ENCODE measurements around the gene MTA1.
A peak's percentile ranks its signal among the peaks of the same experiment; 100 is the strongest.

Gene MTA1

GRCh38 chr14:105467249-105467941 is 47.8 kb downstream of the MTA1 start:
- no peak for DNase-seq

DNA sequence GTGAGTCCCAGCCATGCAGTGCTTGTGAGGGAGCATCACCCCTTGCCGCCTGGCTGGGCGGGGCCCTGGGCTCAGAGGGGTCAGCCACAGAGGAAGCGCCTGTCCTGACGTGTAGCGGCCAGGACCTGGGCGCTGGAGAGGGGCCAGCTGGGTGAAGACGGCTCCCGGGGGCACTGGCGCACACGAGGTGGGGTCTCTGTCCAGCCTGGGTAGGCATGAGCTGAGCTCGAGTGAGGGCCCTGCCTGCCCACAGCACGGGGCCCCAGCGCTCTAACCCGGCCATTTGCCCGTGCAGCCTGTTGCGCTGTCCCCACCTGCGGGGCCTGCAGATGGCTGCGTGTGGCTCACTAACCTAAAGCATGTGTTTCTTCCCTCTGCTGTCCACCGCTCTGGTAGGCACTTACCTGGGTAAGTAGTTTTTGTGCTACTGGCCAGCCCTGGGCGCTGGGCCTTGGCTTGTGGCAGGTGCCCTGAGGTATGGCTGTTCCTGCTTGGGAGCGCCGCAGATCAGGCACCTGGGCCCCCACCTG is 48.4 kb downstream of the MTA1 start:
- DNase-seq, result no peak

DNA sequence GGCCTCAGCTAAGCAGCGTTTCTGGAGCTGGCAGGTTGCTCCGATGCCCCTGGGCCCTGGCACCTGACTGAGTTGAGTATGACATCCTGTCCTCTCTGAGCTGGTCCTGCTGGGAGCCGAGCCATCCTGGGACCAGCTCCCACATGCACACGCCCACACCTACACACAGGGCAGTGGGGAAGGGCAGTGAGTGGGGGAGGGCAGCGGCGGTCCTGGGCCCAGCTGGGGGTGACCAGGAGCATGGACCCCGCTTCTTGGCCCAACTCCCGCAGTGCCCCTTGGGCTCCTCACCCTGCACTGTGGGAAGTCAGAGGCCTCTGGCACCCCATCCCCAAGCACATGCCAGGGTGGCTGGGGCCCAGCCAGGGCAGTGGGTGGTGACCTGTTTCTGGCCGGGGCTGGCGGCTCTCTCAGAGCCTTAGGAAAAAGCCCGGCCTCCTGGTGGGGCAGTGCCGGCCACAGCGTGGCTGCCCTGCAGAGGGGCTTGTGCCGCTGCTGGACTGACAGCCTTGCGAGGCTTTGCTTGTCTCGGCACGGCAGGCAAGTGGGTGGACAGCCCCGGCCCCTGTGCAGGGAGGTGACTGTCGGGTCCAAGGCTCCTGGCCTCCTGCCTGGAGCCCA is 49.1 kb downstream of the MTA1 start:
- DNase-seq, result no peak

DNA sequence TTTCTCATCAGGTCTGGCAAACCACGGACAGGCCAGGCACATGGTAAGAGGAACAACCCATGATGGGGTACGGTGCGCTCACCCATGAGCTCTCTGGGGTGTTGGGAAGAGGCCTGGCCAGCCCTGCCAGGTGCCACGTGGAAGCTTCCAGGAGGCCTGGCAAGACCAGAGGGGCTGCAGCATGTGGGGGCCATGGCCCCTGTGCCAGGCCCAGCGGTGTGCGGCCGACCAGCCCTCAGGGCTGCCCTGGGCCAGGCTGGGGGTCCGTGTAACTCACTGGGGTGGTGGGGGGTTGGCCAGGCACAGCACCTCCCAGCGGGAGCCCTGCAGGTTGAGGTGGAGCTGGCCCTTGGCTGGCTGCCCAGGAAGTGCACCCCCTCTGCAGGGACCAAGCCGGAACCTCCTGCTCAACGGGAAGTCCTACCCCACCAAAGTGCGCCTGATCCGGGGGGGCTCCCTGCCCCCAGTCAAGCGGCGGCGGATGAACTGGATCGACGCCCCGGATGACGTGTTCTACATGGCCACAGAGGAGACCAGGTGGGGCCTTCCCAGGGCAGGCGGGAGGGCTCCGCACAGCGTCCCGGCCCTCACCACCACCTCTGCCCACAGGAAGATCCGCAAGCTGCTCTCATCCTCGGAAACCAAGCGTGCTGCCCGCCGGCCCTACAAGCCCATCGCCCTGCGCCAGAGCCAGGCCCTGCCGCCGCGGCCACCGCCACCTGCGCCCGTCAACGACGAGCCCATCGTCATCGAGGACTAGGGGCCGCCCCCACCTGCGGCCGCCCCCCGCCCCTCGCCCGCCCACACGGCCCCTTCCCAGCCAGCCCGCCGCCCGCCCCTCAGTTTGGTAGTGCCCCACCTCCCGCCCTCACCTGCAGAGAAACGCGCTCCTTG is 50.1 kb downstream of the MTA1 start:
- no peak for DNase-seq

DNA sequence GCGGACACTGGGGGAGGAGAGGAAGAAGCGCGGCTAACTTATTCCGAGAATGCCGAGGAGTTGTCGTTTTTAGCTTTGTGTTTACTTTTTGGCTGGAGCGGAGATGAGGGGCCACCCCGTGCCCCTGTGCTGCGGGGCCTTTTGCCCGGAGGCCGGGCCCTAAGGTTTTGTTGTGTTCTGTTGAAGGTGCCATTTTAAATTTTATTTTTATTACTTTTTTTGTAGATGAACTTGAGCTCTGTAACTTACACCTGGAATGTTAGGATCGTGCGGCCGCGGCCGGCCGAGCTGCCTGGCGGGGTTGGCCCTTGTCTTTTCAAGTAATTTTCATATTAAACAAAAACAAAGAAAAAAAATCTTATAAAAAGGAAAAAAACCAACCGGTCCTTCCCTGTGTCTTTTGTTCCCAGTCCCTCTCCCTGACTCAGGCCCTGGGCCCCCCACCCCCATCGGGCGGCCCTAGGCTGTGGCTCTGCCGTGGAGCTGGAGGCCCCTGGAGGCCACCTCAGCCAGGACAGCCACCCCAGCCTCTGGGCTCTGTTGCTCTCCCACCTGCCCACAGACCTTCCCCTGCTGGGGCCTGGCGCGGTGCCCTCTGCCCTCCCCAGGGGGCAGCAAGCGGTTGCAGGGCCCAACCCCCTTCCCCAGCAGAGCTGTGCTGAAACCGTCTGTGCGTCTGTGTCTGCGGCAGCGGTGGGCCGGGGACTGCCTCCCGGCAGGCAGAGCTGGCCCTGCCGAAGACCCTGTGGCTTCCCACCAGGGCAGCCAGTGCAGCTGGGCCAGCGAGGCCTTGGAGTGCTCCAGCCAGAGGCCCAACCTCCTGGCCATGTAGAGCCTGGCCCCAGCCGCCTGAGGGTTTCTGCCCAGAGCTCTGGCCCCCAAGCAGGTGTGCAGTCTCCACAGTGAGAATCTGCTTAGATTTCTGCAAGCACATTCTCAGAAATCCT is 51.0 kb downstream of the MTA1 start:
- DNase-seq, result no peak

DNA sequence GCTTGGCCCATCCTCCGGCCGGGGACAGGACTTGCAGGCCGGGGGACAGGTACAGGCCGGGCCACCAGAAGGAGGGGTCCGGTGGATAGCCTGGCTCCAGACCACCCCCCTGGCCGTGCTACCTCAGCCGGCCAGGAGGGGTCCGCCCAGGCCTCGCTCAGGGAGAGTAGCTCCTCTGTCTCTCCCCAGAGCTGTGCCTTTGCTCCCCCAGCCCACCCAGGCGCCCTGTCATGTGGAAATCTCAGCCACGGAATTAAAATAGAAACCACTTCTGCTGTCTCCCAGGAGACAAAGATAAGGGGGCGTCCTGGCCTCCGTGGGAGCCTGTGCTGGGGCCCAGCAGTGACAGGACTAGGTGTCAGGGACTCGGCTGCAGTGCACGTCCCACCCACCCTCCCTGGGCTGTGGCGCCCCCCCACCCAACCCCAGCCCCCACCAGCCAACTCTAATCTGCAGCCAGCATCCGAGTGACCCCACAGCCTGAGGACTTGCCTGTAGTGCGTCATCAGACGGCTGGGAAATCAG is 51.7 kb downstream of the MTA1 start:
- no peak for DNase-seq

DNA sequence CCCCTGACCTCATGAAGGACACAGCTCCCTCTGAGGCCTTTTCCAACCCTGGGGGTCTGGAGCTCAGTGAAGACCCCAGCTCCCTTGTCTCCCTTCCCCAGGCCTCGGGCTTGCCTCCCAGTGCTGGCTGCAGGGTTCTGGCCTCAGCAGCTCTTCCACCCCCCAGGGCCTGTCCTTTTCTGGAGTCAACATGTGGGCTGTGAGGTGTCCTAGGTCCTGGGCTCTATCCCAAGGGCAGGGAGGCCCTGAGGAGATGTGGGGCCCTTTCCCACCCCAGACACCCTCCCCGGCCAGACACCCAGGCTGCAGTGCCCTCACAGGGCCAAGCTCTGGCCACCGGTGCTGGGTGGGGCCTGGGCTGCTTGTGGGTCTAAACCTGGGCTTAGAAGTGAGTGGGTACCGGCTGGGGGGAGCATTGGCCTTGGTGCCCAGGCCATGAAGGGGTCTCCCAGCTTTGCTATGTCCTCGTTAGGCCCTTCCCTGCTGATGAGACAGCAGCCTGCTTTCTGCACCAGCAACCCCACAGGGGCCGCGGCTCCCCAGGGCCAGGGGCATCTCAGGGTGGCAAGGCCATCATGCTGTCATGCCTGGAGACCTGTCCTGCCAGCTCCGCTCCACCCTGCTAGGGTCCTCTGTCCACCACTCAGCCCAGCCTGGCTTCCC is 52.3 kb downstream of the MTA1 start:
- DNase-seq, result no peak

GRCh38 chr14:105472486-105472991 is 52.9 kb downstream of the MTA1 start:
- DNase-seq, result no peak

- no peak for DNase-seq
Measured at GRCh38 chr14:105473033-105473676, 53.5 kb downstream of the MTA1 start.

DNA sequence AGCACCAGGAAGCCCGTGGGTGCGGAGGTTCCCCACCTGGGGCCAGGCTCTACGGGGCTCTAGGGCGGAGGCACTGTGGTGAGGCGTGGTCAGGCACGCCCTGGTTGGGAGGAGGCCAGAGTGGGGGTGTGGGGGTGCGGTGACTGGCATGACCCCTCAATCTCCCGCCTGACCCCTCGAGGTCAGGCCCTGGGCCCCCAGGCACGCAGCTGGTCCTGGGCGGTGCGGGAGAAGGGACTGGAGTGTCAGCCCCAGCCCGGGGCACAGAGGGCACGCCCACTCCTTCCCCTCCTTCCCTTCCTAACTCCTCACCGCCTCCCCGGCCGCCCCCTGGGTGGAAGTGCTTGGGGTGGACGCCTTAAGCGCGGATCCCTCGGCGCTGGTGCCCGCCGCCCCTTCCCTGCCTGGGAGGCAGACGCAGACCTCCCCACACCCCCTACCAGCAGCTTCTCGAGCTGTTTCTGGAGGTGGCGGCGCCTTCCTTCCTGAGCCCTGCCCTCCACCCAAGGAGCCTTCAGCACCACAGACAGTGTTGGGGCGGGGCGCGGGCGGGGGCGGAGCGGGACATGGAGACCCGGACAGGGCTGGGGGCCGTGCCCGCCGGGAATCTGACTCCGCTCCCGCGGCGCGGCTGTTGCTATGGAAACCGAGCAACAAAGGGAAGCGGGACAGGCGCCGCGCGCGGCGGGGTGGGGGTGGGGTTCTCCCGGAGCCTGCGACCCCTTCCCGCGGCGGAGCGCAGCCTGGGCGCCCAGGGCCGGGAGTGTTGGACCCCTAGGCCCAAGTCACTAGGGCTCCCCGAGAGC is 54.3 kb downstream of the MTA1 start:
- DNase-seq, result peak; percentile 53

DNA sequence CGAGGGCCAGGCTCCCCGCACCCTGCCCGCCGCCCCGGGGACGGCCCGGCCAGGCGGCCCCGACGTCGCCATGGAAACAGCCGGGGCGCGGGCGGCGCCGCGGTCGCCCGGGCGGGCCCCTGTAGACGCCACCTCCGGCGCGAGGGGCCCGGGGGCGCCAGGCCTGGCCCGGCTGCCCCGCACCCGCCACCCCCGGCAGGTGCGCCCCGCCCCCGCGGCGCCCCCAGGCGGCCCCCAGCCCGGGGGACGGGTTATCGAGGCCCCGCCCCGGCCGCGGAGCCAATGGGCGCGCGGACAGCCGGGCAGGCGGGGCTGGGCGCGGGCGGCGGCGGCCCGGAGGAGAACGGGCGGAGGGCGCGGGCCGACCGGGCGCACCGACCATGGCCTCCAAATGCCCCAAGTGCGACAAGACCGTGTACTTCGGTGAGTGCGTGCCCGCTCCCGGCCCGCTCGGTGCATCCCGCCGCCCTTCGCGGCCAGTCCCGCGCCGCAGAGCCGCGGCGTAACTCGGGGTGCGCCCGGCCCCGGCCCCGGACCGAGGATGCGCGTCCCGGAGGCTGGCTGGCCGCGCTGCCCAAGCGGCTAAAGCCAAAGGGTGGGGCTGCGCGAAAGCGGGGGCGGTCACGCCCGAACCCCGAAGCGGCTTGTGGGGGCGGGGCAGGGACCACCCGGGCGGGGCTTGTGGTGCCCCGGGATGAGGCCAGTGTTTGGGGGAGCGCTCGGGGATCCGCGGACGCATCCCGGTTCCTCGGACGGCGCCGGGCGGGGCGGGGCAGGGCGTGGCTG is 55.0 kb downstream of the MTA1 start, which contains the start of gene CRIP2:
CRIP2 (plus strand) TSS at position 339 of the 786 bp plus-strand sequence; CDS start at position 381, 42 bp downstream.
- no peak for DNase-seq

- DNase-seq, result no peak
Measured at GRCh38 chr14:105475269-105476096, 55.9 kb downstream of the MTA1 start.

DNA sequence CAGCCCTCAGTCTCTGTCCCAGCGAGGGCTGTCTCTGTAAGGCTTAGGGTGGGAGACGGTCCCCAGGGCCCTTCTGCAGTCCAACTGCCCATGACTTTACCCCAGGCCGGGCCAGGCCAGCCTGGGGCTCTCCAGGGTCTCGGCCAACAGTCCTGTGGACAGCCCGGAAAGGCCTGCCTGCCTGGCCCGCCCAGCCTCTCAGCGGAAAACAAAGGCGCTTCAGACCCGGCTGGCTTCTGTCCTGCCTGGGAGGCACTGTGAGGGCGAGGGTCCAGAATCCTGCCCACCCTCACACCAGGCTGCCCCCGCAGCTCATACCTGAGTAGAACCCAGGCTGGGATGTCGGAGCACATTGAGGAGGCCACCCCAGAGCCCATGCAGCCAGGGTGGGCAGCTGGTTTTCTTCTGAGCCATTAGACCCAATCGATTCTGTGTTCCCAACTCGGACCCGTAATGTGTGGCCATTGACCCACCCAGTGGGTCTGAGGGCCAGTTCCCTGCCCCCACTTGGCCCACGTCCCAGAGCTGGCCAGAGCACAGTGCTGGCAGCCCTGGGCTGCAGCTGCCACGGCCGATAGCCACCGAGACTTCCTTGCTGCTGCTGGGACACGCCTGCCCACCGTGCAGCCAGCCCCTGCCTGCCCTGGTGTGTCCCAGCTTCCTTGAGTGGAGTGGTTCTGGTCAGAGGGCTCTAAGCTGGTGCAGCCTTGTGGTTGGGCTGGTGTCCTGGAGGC is 56.6 kb downstream of the MTA1 start:
- no peak for DNase-seq

DNA sequence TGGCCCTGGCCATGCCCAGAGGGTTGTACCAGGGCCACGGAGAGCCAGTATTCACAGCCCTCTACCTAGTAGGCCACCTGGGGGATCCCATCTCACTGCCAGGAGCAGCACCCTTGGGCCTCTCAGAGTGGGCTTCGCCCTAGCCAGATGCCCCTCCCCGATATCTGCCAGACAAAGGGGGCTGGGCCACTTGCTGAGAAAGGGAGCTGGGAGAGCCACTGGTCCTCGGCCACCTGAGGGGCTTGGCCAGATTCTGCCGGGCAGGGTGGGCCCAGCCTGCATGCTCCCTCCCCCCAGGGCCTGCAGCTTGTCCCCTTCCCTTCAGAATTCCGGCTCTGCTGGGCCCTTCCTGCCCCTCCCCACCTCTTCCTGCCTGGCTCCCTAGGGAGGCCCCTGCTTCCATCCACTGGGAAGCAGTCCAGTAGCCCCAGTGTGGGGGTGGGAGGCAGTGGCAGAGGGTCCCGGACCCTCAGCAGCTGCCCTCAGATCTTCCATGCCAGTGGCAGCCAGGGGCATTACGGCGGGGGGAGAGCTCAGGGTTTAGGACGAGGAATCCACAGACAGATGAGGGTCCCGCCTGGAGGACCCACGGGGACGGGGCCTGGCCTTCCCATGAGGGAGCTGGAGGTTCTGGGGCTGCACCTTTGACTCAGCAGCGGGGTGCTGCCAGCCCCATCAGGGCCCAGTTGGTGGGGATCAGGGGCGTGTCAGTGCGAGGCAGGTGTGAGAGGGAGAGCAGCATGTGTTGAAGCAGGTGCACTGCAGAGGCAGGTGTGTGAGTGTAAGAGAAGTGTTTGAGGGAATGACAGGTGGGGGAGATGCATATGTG is 57.4 kb downstream of the MTA1 start:
- no peak for DNase-seq

DNA sequence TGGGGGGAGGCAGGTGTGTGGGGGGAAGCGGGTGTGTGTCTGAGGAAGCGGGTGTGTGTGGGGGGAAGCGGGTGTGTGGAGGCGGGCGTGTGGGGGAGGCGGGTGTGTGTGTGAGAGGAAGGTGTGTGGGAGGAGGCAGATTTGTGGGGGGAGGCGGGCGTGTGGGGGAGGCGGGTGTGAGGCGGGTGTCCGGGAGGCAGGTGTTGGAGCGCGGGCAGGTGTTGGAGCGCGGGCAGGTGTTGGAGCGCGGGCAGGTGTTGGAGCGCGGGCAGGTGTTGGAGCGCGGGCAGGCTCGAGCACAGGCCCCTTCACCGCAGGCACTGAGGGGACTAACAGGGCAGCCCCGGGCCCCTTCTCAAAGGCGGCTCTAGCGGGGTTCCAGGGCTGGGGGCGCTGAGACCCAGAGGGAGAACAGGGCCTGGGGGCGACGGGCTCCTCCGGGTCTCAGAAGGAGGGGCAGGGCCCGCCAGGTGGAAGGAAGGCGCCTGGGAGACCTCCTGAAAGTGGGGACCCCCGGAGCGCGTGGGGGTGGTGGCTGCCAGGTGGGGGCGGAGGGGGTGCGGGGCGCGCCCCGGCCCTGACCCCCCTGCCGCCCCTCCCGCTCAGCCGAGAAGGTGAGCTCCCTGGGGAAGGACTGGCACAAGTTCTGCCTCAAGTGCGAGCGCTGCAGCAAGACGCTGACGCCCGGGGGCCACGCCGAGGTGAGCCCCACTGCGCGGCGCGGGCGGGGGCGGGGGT is 58.2 kb downstream of the MTA1 start:
- DNase-seq, result no peak

Measured in GDM1 (cell line).